HG03175 (cell line): ENCODE results near the gene MACO1.

Experiments used
- ATAC-seq: cut with Tn5 transposase; IDR thresholded peaks from one replicate; pipeline ENCODE4 v1.9.1; 2021; ENCODE audit warnings: mild to moderate bottlenecking, moderate library complexity; ENCODE audit not compliant: unreplicated experiment

The MACO1 gene

DNA sequence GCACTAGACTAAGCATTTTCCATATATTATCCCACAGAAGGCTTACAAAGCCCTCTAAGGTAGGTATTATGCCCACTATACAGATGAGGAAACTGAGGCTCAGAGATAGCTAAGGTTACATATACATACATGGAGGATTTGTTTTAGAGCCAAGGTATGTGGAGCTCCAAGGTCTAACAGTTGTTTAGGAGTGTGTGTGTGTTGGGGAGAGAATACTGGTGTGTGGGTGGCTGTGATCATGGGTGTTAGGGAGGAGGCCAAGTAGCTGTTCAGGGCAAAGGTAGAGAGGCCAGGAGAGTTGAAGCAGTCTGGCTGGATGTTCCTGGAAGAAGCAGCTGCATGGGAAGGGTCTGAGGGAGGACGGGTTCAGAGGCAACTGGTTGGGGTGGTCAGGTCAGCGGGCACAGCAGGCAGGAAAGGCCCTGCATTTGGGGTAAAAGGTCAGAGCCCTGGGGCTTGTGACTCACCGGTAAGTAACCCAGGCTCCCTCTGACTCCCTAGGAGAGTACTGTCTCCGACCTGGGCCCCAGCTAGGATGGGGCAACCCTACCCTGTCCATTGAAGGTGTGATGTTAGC lies 107.6 kb downstream of the MACO1 start:
- ATAC-seq: no peak

DNA sequence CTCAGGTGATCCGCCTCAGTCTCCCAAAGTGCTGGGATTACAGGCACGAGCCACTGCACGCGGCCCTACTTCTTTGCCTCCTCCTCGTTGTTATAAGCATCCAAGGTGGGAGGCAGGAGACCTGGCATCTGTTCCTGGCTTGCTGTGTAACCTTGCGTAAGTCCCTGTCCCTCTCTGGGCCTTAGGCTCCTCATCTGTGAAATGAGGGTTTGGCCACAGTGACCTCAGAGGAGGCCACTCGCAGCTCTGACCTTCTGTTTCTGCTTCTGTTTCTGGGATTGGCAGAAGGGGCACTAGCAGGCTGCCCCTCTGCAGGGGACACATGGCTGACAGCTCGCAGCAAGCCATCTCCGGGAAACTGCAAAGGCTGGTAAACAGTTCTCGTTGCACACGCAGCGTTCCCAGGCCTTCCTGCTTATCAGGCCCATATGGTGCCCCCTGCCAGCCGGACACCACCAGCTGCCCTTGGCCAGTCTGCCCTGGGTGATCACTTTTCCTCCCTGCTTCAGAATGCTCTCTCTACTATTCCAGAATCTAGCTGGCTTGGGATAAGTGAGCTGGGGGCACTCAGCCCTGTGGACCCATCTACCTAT lies 110.1 kb downstream of the MACO1 start:
- ATAC-seq: no peak

DNA sequence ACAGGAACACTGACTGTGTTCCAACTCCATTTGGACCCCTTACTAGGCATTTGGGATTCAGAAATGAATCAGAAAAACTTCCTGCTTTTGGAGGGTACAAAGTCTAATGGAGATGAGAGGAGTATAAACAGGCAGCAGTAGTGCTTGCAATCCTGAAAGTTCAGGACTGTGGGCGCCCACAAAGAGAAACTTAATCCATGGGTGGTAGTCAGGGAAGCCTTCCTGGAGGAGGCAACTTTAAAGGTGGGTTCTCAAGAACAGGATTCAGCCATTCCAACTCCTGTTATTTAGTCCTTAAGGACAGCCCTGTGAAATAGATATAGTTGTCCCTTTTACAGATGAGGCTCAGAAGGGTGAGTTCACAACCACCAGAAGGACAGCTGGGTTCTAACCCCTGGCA lies 110.7 kb downstream of the MACO1 start:
- ATAC-seq: no peak

DNA sequence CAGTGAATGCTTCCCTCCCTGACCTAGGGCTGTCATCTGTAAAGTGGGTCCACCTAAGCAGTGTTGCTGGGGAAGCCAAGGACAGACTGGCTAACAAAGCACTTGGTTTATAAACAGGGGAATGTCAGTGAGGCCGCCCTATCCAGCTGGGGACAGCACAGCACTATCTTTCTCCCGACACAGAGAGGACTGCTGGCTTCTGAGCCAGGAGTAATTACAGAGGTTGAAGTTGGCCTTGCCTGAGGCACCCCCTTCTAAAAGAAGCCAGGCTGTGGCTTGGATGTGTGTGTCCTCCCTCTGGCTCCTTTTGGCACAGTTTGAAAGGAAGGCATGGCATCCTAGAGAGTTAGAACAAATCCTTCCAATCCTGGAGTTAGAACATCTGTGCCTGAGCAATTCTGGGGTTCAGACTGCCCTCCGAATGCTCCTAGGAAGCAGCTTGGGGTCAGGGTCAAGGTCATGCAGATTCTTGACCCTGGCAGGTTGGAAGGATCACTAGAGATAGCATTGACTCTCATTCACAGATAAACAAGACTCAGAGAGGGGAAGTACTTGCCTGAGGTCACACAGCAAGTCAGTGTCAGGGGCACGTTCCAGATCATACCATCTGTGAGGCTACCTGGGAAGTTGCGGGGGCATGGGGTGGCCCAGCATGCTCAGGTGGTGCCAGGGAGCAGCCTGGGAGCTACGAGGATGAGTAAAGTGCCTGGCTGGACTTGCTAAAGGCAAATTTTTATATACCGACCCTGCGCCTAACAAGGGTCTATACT lies 111.4 kb downstream of the MACO1 start:
- ATAC-seq: no peak

DNA sequence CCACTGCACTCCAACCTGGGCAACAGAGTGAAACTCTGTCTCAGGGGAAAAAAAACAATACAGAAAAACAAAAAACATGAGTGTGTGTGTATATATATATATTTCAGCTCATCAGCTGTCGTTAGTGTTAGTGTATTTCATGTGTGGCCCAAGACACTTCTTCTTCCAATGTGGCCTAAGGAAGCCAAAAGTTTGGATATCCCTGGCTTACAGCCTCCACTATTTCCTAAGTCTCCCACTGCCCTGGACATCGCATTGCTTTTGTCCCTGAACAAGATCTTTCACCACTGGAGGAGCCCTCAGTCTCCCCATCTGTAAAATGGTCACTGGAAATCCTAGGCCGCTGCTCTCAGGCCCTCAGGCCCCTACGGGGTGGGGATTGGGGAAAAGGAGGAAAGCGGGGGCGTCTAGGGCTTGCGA lies 112.3 kb downstream of the MACO1 start:
- no peak for ATAC-seq

DNA sequence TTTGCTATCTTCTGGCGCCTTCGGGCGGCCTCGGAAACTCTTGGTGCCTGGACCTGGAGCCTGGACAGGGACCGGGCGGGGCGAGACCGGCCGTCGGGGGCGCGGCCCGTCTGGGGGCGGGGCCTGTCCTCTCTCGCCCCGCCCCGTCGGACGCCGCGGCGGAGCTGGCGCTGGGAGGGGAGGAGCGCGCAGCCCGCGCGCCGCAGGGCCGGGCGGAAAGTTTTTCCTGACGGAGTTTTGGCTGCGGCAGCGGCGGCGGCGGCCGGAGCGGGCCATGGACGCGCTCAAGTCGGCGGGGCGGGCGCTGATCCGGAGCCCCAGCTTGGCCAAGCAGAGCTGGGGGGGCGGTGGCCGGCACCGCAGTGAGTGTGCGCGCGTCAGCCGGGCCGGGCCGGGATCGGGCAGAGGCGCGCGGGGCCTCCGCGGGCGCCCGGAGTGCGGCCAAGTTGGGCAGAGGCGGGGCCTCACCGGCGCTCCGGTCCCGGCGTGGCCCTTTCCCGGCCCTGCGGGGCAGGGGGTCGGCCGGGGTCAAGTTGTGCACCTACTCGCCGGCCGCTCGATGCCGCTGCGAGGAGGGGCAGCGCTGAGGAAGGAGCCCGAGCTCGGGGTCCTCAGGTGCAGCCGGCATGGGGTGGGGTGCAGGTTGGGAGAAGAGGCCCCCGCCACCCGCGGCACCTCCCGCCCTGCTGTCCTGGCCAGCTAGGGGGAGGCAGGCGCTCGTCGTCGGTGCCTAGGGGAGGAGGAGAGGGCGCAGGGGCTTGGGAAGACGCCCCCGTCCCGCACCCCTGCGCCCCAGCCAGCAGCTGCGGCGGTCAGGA lies 112.9 kb downstream of the MACO1 start, which contains the start of gene LDLRAP1:
Gene LDLRAP1 (plus strand): TSS at position 182 of the 818 bp plus-strand sequence. CDS start 93 bp downstream, at position 275.
- peak; percentile 84 for ATAC-seq

DNA sequence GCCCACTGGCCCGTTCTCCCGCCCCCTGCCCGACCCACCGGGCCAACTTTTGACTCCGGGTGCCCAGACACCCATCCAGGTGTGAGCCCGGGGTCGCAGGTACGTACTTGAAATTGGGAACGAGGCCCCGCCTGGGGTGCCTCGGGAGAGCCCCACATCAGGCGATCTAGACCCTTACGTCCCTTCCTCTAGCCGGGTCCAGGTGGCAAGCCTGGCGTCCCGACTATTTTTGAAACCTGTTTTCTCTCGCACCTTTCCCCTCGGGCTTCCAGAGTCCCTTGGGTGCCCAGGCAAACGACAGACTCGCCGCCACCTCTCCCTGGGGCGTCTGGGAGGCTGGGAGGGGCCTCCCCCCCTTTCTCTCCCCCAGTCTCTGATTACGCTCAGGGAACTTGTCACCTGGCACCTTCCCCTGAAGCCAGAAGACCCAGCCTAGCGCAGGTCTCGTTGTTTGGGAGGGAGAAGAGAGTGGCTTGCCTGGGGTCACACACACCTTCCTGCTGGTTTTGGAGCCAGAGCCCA lies 113.6 kb downstream of the MACO1 start:
- no peak for ATAC-seq

DNA sequence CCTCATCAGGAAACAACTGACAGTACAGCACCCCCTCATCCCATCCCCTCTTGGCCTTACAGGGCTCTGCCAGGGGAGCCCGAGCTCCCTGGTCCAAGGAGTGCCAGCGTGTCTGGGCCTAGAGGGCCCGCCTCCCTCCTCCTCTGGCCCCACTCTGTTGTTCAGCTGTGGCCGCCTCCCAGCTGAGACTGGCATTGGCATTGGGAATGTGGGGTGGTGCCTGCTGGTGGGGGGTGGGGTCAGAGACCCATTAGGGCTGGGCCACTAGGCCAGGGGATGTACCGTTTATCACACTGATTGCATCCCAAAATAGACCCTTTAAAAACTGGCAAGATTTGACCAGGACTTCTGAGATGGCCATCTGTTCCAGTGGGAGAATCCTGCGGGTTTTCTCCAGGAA lies 114.1 kb downstream of the MACO1 start:
- ATAC-seq: no peak

DNA sequence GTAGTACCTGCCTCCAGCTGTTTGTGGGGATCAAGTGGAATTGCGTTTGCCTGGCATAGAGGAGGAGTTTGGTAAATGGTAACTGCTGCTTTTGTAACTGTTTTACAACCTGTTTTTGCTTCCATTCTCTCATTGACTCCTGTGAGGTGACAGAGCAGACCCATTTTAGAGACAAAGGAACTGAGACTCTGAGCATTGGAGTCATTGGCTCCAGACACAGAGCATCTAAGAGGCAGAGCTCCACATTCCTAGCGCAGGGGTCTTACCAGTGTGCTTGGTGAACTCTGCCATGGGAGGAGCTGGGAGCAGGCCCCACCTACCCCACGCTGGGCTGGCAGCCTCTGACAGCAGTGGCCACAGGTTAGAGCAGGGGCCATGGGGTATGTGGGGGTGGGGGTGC lies 115.1 kb downstream of the MACO1 start:
- no peak for ATAC-seq

DNA sequence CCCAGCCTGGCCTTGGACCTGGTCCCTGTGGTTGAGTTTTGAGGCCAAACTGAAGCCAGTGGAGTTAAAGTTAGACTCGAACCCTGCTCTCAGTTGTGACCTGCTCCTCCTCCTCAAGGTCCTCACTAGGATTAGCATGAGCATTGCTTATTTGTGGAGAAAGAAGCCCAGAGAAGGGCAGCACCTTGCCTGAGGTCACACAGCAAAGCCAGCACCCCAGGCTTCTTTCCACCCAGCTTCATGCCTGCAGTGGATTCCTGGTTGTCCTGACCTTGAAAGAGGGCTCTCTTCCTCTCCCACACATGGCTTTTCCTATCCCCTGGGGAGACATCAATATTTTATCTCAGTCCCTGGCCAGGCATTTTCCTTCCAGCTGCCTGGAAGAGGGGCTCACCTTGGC lies 115.5 kb downstream of the MACO1 start:
- no peak for ATAC-seq

DNA sequence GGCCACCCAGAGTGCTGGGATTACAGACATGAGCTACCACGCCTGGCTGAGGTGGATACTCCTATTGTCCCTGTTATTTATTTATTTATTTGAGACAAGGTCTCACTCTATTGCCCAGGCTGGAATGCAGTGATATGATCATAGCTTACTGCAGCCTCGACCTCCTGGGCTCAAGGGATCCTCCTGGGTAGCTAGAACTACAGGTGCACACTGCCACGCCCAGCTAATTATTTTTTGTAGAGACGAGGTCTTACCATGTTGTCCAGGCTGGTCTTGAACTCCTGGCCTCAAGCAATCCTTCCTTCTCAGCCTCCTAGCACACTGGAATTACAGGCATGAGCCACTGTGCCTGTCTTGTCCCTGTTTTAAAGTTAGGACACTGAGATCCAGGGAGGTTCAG lies 117.9 kb downstream of the MACO1 start:
- no peak for ATAC-seq

DNA sequence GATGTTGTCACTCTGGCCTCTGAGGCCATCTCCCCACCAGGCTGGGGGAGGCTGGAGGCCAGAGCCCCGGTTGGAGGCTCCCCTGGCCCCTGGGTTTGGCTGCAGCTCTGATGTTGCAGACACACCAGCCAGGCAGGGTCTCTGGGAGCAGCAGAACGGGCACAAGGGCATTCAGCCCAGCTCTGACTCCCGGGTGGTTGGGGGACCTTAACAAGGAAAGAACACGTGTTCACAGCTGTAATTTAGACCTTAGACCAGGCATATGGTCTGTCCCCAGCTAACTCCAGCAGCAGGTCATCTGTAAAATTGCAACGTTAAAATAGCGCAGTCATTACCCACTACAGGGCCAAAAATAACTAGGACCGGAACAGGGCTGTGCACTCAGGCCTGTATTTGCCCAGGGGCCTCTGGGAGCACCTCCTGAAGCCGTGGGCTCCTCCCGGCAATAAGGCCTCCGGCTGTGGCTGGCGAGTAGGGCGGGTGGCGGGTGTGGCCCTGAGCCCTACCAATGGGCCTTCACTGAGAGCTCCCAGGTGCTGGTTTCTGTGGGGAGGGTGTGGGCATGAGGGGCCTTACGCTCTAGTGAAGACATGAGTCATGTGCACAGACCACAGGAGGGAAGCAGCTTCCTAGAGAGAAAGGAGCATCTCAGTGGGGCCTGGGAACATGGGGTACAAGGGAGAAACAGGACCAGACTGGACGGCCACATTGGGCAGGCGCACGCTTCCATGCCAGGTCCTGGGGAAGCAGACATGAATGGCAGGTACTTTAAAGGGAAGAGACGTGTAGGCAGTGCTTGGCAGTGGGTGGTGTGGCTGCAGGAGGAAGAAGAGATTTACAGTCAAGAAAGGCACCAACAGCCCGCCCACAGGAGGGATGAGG lies 118.8 kb downstream of the MACO1 start:
- peak; percentile 87 for ATAC-seq
